Tibial nerve (tissue), 3 donors: ENCODE data around the gene HPSE2.

Experiments used
- CTCF ChIP-seq, 5 experiments: fragments of 200-600 bp in 3 of 5; fragments of 450-650 bp in 2 of 5; sonication (generic) in 3 of 5; IDR thresholded peaks; one replicate each; pipeline ENCODE4 v1.5.1; 2016 to 2019; ENCODE audit warnings: antibody characterized with exemption in 5 of 5, mild to moderate bottlenecking in 3 of 5, moderate library complexity in 2 of 5
- POLR2A ChIP-seq, 2 donors: fragments of 450-650 bp; IDR thresholded peaks; one replicate each; pipeline ENCODE4 v1.6.1; 2017; ENCODE audit warnings: antibody characterized with exemption in 2 of 2, mild to moderate bottlenecking in 2 of 2, moderate library complexity in 2 of 2

DNA sequence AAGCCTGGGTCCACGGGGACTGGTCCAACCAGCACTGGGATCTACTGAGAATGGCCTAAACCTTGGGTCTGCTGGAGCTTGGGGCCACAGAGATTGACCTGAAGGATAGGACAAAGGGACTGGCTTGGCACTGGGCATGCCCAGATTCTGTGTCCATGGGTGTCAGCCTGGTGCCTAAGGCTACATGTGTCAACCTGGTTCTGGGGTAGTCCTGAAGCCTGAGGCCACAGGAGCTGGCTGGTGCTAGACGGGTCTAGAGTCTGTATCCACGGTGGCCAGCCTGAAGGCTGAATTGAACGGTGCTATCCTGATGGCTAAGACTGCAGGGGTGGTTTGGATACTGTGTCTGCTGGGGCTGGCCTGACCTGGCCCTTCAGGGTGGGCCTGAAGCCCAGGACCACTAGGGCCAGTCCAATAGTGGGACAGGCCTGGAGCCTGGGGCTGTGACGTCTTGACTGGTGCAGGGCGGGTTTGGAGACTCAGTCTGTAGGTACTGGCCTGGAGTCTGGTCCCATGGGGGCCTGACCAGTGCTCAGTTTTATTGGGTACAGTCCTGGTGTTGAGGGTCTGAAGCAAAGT lies 636.5 kb downstream of the HPSE2 start:
- TF ChIP-seq CTCF (IDR thresholded peaks at IDR 0.05): no peak
- no peak for TF ChIP-seq POLR2A (IDR thresholded peaks at IDR 0.05)
